GM12864 (cell line): ENCODE data around the gene NUDT9.
"Not testable (repeated sequence)": the region's sequence is repeated elsewhere in the genome, so short reads cannot be mapped to it uniquely, and the experiment has no call there.

ENCODE experiments used
- DNase-seq: peaks from one replicate; pipeline ENCODE4 v3.0.0-alpha.2; 2011; ENCODE audit warnings: low read depth
- H3K4me3 ChIP-seq: 2 replicates; pipeline ENCODE4 v1.5.1; 2011; ENCODE audit warnings: mild to moderate bottlenecking, low read depth, low read length, control low read depth
- CTCF ChIP-seq: IDR thresholded peaks from 2 replicates; pipeline ENCODE4 v1.5.1; 2011; ENCODE audit warnings: low read depth, mild to moderate bottlenecking, moderate library complexity, low read length, control low read depth, inconsistent platforms; ENCODE audit errors: missing control alignments

NUDT9 gene

GRCh38 chr4:87399148-87399547, 23.2 kb upstream of the NUDT9 start:
- TF ChIP-seq CTCF = no peak
- DNase-seq = no peak

GRCh38 chr4:87399954-87400353, 22.4 kb upstream of the NUDT9 start:
- TF ChIP-seq CTCF = no peak
- DNase-seq = no peak
- H3K4me3 ChIP-seq = no peak overlapping the region

More at GRCh38 chr4:87399148-87399547, 23.2 kb upstream of the NUDT9 start:
- no peak overlapping the region for H3K4me3 ChIP-seq

- H3K4me3 ChIP-seq, DNase-seq: not testable (repeated sequence)
Measured at GRCh38 chr4:87403732-87404131, 18.6 kb upstream of the NUDT9 start.

- TF ChIP-seq CTCF = no peak
- DNase-seq = no peak
- H3K4me3 ChIP-seq = no peak overlapping the region
Measured at GRCh38 chr4:87405211-87405820, 17.1 kb upstream of the NUDT9 start.

DNA sequence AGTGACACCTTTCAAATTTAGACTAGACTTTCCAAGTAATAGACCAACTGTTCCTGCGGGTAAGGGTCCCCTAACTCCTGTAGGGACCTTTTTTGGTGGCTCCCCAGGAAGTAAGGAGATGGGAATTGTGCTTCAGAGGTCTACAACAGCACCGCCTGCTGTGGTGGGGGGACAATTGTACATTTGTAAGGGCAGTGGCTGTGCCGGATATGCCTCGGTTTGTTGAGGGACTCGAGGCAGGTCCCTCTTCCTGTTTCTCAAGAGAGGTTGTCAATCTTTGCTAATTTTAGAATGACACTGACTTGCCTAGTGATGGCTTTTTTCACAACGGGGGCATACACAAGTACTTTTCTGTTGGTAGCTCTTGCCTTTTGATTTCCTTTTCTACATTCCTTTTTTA, 15.9 kb upstream of the NUDT9 start:
- no peak overlapping the region for H3K4me3 ChIP-seq
- TF ChIP-seq CTCF = no peak

GRCh38 chr4:87406902-87407301, 15.5 kb upstream of the NUDT9 start:
- not testable (repeated sequence) for DNase-seq

More for the DNA sequence above, 15.9 kb upstream of the NUDT9 start:
- DNase-seq = no peak

GRCh38 chr4:87409420-87409939, 12.9 kb upstream of the NUDT9 start:
- no peak for TF ChIP-seq CTCF
- DNase-seq = no peak

More at GRCh38 chr4:87406902-87407301, 15.5 kb upstream of the NUDT9 start:
- not testable (repeated sequence) for H3K4me3 ChIP-seq

DNA sequence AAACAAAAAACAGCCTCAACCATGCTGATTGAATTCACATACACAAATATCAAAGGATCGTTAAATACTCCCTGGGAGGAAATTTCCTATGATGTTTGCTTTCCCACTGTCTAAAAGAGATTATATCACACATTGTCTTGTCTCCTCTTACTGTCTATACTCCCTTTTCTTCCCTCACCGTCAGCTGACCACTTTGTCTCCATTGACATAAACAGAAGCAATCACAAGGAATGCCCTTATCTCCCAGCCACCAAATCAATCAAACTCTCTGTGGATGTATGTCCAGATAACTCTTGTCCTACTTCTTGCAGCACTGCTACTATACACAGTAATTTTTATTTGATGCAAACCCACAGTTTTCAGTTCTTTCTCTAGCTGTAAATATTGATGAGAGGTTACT, 12.2 kb upstream of the NUDT9 start:
- no peak for TF ChIP-seq CTCF
- no peak for DNase-seq
- H3K4me3 ChIP-seq = no peak overlapping the region

More at GRCh38 chr4:87409420-87409939, 12.9 kb upstream of the NUDT9 start:
- H3K4me3 ChIP-seq = no peak overlapping the region
